Measurements from ENCODE around the gene ZCCHC7.

ZCCHC7 gene

GRCh38 chr9:37381094-37381741 lies 260.8 kb downstream of the ZCCHC7 start:
- Histone ChIP-seq H3K36me3 (no peaks in the 10 kb centered on the region), H4K20me1 (no peaks in the 10 kb centered on the region), H3K4me2 (no peak overlapping the region), H3K4me3 (no peak overlapping the region), H3K27ac (no peak overlapping the region), H3K9me3 (0 out of 2 replicates have a peak, but pooled peaks cover 4% of the 10 kb centered on the region), H3K9ac (no peak overlapping the region), H3K4me1 (peaks cover 25% of the 10 kb centered on the region), H3K27me3 (no peaks in the 10 kb centered on the region)
- TF ChIP-seq Cebpa-rat (IDR thresholded peaks at IDR 0.05), result no peak

- peak overlapping the region; percentile 5; the same call in 1 of the 2 replicates for H3K4me2 ChIP-seq
- no peak overlapping the region for H3K4me3 ChIP-seq
- peak overlapping the region; percentile 41; the same call in 1 of the 2 replicates for H3K27ac ChIP-seq
These were observed 262.0 kb downstream of the ZCCHC7 start for GRCh38 chr9:37382161-37382981.

GRCh38 chr9:37382982-37383357 lies 262.6 kb downstream of the ZCCHC7 start:
- no peak overlapping the region for H3K9ac ChIP-seq
- H3K27ac ChIP-seq, result peak overlapping the region; percentile 41; the same call in 1 of the 2 replicates
- no peak overlapping the region for H3K4me3 ChIP-seq
- TF ChIP-seq Cebpa-rat (IDR thresholded peaks at IDR 0.05), result no peak
- no peaks in the 10 kb centered on the region for H3K27me3 ChIP-seq
- H3K4me1 ChIP-seq, result peaks cover 30% of the 10 kb centered on the region
- no peaks in the 10 kb centered on the region for H3K36me3 ChIP-seq
- H4K20me1 ChIP-seq, result no peaks in the 10 kb centered on the region
- H3K4me2 ChIP-seq, result peak overlapping the region; percentile 5
- 0 out of 2 replicates have a peak, but pooled peaks cover 4% of the 10 kb centered on the region for H3K9me3 ChIP-seq

More at GRCh38 chr9:37382161-37382981, 262.0 kb downstream of the ZCCHC7 start:
- Histone ChIP-seq H3K36me3 (no peaks in the 10 kb centered on the region), H3K9me3 (0 out of 2 replicates have a peak, but pooled peaks cover 4% of the 10 kb centered on the region), H3K4me1 (peaks cover 24% of the 10 kb centered on the region), H4K20me1 (no peaks in the 10 kb centered on the region), H3K9ac (no peak overlapping the region), H3K27me3 (no peaks in the 10 kb centered on the region)
- TF ChIP-seq Cebpa-rat (IDR thresholded peaks at IDR 0.05), result no peak

GRCh38 chr9:37383393-37383792 lies 263.0 kb downstream of the ZCCHC7 start:
- Histone ChIP-seq H3K4me2 (peak overlapping the region; percentile 5; the same call in 1 of the 2 replicates), H4K20me1 (no peaks in the 10 kb centered on the region), H3K4me1 (peaks cover 33% of the 10 kb centered on the region), H3K9ac (no peak overlapping the region), H3K4me3 (no peak overlapping the region), H3K36me3 (no peaks in the 10 kb centered on the region), H3K27ac (no peak overlapping the region), H3K27me3 (no peaks in the 10 kb centered on the region), H3K9me3 (0 out of 2 replicates have a peak, but pooled peaks cover 4% of the 10 kb centered on the region)
- no peak for TF ChIP-seq Cebpa-rat (IDR thresholded peaks at IDR 0.05)

GRCh38 chr9:37383876-37384746 lies 263.7 kb downstream of the ZCCHC7 start:
- Histone ChIP-seq H4K20me1 (no peaks in the 10 kb centered on the region), H3K4me1 (peaks cover 33% of the 10 kb centered on the region), H3K4me3 (no peak overlapping the region), H3K27me3 (no peaks in the 10 kb centered on the region), H3K36me3 (no peaks in the 10 kb centered on the region), H3K4me2 (no peak overlapping the region), H3K9ac (no peak overlapping the region), H3K9me3 (0 out of 2 replicates have a peak, but pooled peaks cover 4% of the 10 kb centered on the region), H3K27ac (no peak overlapping the region)
- TF ChIP-seq Cebpa-rat (IDR thresholded peaks at IDR 0.05), result no peak

GRCh38 chr9:37385286-37385685 lies 264.9 kb downstream of the ZCCHC7 start:
- Histone ChIP-seq H3K9me3 (0 out of 2 replicates have a peak, but pooled peaks cover 4% of the 10 kb centered on the region), H3K4me2 (no peak overlapping the region), H3K9ac (no peak overlapping the region), H3K4me3 (no peak overlapping the region), H3K27ac (no peak overlapping the region), H3K4me1 (peaks cover 33% of the 10 kb centered on the region), H3K27me3 (no peaks in the 10 kb centered on the region), H4K20me1 (no peaks in the 10 kb centered on the region), H3K36me3 (no peaks in the 10 kb centered on the region)
- no peak for TF ChIP-seq Cebpa-rat (IDR thresholded peaks at IDR 0.05)

- H3K27me3 ChIP-seq, result no peaks in the 10 kb centered on the region
- no peak for TF ChIP-seq Cebpa-rat (IDR thresholded peaks at IDR 0.05)
- H3K9ac ChIP-seq, result no peak overlapping the region
- no peak overlapping the region for H3K27ac ChIP-seq
- no peak overlapping the region for H3K4me3 ChIP-seq
- H3K9me3 ChIP-seq, result 0 out of 2 replicates have a peak, but pooled peaks cover 4% of the 10 kb centered on the region
- H3K4me1 ChIP-seq, result peaks cover 33% of the 10 kb centered on the region
- no peaks in the 10 kb centered on the region for H4K20me1 ChIP-seq
- H3K36me3 ChIP-seq, result no peaks in the 10 kb centered on the region
- H3K4me2 ChIP-seq, result peak overlapping the region; percentile 56
These were observed 266.6 kb downstream of the ZCCHC7 start for GRCh38 chr9:37386988-37387387.

GRCh38 chr9:37390759-37391158 lies 270.4 kb downstream of the ZCCHC7 start:
- no peaks in the 10 kb centered on the region for H3K27me3 ChIP-seq
- no peak overlapping the region for H3K9ac ChIP-seq
- H3K4me2 ChIP-seq, result no peak overlapping the region
- no peaks in the 10 kb centered on the region for H3K36me3 ChIP-seq
- H3K9me3 ChIP-seq, result no peaks in the 10 kb centered on the region
- H3K4me3 ChIP-seq, result no peak overlapping the region
- no peak overlapping the region for H3K27ac ChIP-seq
- no peak for TF ChIP-seq Cebpa-rat (IDR thresholded peaks at IDR 0.05)
- peaks cover 17% of the 10 kb centered on the region for H3K4me1 ChIP-seq
- H4K20me1 ChIP-seq, result no peaks in the 10 kb centered on the region

- Histone ChIP-seq H3K4me2 (no peak overlapping the region), H3K9ac (no peak overlapping the region), H3K36me3 (no peaks in the 10 kb centered on the region), H3K4me1 (peaks cover 10% of the 10 kb centered on the region), H3K27me3 (no peaks in the 10 kb centered on the region), H3K9me3 (no peaks in the 10 kb centered on the region), H3K27ac (no peak overlapping the region), H4K20me1 (no peaks in the 10 kb centered on the region), H3K4me3 (no peak overlapping the region)
- TF ChIP-seq Cebpa-rat (IDR thresholded peaks at IDR 0.05), result no peak
These were observed 271.9 kb downstream of the ZCCHC7 start for GRCh38 chr9:37392272-37392671.
